Calu3 (cell line): Measurements from ENCODE around the gene GMDS. TPM values are rescaled to one million over a fixed set of nuclear protein-coding genes. Genes with fewer than 3 reads are reported as not detected.

Experiments
- BruUV-seq: library from RNA; stranded (reverse); fragments of 400-500 nt; replicated peaks from 2 replicates; lab custom pipeline; 2021; lab: Mats Ljungman, UMichigan
- CTCF ChIA-PET: fragments of 300-600 bp; sonication (Branson Sonifier 250); formaldehyde crosslinking; loops from one replicate; lab custom pipeline; 2022; ENCODE audit warnings: antibody characterized with exemption; lab: Charles Lee
- DNase-seq: peaks from one replicate; pipeline ENCODE4 v3.0.0; 2022
- H3K27ac Mint-ChIP-seq: one replicate; pipeline ENCODE4 v1.8.0; 2022; ENCODE audit warnings: mixed read lengths; ENCODE audit not compliant: unreplicated experiment
- H3K27me3 Mint-ChIP-seq: one replicate; pipeline ENCODE4 v1.8.0; 2022; ENCODE audit warnings: mixed read lengths; ENCODE audit not compliant: unreplicated experiment
- H3K36me3 Mint-ChIP-seq: one replicate; pipeline ENCODE4 v1.8.0; 2022; ENCODE audit warnings: mild to moderate bottlenecking, moderate library complexity, mixed read lengths; ENCODE audit not compliant: insufficient read depth, unreplicated experiment
- H3K4me1 Mint-ChIP-seq: one replicate; pipeline ENCODE4 v1.8.0; 2022; ENCODE audit warnings: mild to moderate bottlenecking, low read depth, mixed read lengths; ENCODE audit not compliant: unreplicated experiment
- H3K4me3 Mint-ChIP-seq: one replicate; pipeline ENCODE4 v1.8.0; 2022; ENCODE audit warnings: mild to moderate bottlenecking, low read depth, moderate library complexity, mixed read lengths; ENCODE audit not compliant: unreplicated experiment
- H3K9me3 Mint-ChIP-seq: one replicate; pipeline ENCODE4 v1.8.0; 2022; ENCODE audit warnings: low read depth, mixed read lengths; ENCODE audit not compliant: unreplicated experiment
- intact Hi-C: fragments of 100-400 bp; cut with micrococcal nuclease; formaldehyde crosslinking; loops from one replicate; pipeline ENCODE4 v1.10.0; 2022; ENCODE audit not compliant: unreplicated experiment
- total RNA-seq: library from RNA; stranded (reverse); gene quantifications from 2 replicates; pipeline ENCODE4 v1.2.3, GENCODE V29; 2022
- TF ChIP-seq, protein P1 (sequence below): fragments of 200-600 bp; IDR thresholded peaks from one replicate; pipeline ENCODE4 v1.8.0; 2022; ENCODE audit warnings: antibody characterized with exemption; ENCODE audit not compliant: unreplicated experiment

GMDS gene
- total RNA-seq, 1 experiment from 2014 or later = 58.2 TPM

DNA sequence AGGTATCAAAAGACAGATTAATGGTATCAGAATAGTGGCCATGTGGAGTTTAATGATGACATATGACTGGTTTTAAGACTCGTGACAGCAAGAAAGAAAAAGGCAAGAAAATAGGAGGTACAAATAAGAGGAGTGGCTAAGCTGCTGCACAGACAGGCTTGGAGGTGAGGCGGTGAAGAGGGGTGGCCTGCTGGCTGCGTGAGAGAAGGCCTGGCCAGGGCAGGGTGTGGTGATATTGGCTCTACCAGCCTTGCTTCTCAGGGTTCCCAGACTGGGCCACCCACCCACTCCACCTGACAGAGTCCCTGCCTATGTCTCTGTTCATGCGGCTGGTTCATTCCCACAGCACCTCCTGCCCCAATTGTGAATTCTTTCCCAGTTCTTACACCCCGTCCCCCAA lies 529.0 kb downstream of the GMDS start:
- no peak for DNase-seq
- Mint-ChIP-seq H3K4me3 (no peak overlapping the region), H3K4me1 (peaks cover 28% of the 10 kb centered on the region), H3K27ac (no peak overlapping the region), H3K9me3 (no peaks in the 10 kb centered on the region), H3K27me3 (no peaks in the 10 kb centered on the region), H3K36me3 (peaks cover 5% of the 10 kb centered on the region)
- CTCF ChIA-PET = no interaction called here
- intact Hi-C loops = no loop called here
- no TSS peak for BruUV-seq
- TF ChIP-seq, protein P1, sequence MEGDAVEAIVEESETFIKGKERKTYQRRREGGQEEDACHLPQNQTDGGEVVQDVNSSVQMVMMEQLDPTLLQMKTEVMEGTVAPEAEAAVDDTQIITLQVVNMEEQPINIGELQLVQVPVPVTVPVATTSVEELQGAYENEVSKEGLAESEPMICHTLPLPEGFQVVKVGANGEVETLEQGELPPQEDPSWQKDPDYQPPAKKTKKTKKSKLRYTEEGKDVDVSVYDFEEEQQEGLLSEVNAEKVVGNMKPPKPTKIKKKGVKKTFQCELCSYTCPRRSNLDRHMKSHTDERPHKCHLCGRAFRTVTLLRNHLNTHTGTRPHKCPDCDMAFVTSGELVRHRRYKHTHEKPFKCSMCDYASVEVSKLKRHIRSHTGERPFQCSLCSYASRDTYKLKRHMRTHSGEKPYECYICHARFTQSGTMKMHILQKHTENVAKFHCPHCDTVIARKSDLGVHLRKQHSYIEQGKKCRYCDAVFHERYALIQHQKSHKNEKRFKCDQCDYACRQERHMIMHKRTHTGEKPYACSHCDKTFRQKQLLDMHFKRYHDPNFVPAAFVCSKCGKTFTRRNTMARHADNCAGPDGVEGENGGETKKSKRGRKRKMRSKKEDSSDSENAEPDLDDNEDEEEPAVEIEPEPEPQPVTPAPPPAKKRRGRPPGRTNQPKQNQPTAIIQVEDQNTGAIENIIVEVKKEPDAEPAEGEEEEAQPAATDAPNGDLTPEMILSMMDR = no peak

DNA sequence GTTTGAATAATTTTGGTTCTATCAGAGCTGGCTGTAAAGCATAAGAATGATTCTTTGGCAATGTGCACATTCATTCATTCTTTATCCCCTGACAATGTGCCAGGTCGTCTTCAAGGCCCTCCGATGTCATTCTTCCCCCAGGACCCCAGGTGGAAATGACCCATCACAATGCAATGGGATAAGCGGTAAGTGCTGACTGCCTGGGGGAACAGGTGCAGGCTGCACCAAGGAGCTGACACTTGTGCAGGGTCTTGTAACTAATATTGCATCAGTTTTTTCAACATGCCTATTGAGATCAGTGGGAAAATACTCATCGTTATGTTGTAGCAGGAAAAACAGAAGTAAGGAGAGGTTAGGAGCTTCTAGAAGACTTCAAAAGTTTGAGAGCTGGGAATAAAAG lies 530.1 kb downstream of the GMDS start:
- no peak for DNase-seq
- H3K4me3 Mint-ChIP-seq = no peak overlapping the region
- no peaks in the 10 kb centered on the region for H3K27me3 Mint-ChIP-seq
- peaks cover 19% of the 10 kb centered on the region for H3K4me1 Mint-ChIP-seq
- H3K9me3 Mint-ChIP-seq = no peaks in the 10 kb centered on the region
- CTCF ChIA-PET = no interaction called here
- peaks cover 5% of the 10 kb centered on the region for H3K36me3 Mint-ChIP-seq
- no TSS peak for BruUV-seq
- TF ChIP-seq, protein P1 = no peak
- intact Hi-C loops = no loop called here
- H3K27ac Mint-ChIP-seq = no peak overlapping the region

DNA sequence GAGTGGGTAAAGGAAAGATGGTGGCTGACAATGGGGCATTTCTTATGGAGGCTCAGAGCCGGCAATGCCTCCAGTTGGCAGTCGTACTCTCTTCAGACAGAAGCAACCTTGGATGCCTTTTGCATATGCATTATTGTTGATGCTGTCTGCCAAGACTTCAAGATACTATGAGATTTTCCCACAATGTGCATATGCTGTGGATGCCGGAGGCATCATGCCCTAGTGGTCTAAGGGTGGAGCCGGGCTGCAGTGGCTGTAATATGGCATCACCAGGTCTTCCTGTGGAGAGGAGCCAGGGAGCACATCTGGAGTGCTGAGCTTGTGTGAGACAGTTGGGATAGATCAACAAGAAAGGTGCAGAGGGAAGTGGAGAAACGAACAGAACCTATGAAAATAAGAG lies 530.8 kb downstream of the GMDS start:
- DNase-seq = no peak
- intact Hi-C loops = no loop called here
- Mint-ChIP-seq H3K4me1 (peaks cover 19% of the 10 kb centered on the region), H3K27me3 (no peaks in the 10 kb centered on the region), H3K4me3 (no peak overlapping the region), H3K36me3 (peaks cover 5% of the 10 kb centered on the region), H3K27ac (no peak overlapping the region), H3K9me3 (no peaks in the 10 kb centered on the region)
- CTCF ChIA-PET = no interaction called here
- no TSS peak for BruUV-seq
- TF ChIP-seq, protein P1 = no peak

DNA sequence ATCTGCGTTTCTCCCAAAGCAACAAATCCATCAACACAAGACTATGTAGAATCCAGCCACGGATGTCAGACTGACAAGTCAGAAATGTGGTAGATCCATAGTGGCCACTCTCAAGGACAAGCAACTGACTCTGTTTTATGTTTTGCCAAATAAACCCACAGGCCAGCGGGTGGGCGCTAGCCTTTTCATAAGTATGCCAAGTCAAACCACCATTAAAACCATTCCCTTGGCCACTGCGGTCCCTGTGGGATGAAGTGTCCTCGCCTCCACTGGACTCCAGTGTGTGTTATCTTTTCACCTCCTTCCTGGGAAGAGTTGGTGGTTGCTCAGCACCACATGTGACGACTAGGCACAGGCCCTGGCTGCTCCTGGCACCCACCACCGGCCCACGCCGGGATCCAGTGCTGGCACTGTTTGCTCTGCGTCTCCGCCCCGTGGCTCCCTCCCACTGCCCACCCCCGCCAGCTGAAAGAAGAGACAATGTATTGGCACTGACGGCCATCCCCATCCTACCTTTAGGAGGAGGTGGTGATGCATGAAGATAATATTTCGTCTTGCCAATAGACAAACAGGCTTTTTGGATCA lies 532.3 kb downstream of the GMDS start:
- Mint-ChIP-seq H3K9me3 (no peaks in the 10 kb centered on the region), H3K27me3 (no peaks in the 10 kb centered on the region), H3K36me3 (peaks cover 5% of the 10 kb centered on the region), H3K4me3 (no peak overlapping the region), H3K27ac (no peak overlapping the region), H3K4me1 (peaks cover 13% of the 10 kb centered on the region)
- no peak for DNase-seq
- intact Hi-C loops = no loop called here
- TF ChIP-seq, protein P1 = no peak
- CTCF ChIA-PET = no interaction called here
- BruUV-seq = no TSS peak
